GM12865 (cell line): Measurements from ENCODE around the gene CLEC4M.

Experiments
- DNase-seq: peaks from one replicate; pipeline ENCODE4 v3.0.0; 2010; ENCODE audit warnings: low read depth
- H3K4me3 ChIP-seq: 2 replicates; pipeline ENCODE4 v1.5.1; 2011; ENCODE audit warnings: mild to moderate bottlenecking, low read depth, low read length, control low read depth
- TF ChIP-seq, protein P1 (sequence below): IDR thresholded peaks from 2 replicates; pipeline ENCODE4 v1.5.1; 2011; ENCODE audit warnings: low read length, control low read depth, low read depth, inconsistent platforms; ENCODE audit not compliant: insufficient read depth; ENCODE audit errors: missing control alignments

CLEC4M gene, protein sequence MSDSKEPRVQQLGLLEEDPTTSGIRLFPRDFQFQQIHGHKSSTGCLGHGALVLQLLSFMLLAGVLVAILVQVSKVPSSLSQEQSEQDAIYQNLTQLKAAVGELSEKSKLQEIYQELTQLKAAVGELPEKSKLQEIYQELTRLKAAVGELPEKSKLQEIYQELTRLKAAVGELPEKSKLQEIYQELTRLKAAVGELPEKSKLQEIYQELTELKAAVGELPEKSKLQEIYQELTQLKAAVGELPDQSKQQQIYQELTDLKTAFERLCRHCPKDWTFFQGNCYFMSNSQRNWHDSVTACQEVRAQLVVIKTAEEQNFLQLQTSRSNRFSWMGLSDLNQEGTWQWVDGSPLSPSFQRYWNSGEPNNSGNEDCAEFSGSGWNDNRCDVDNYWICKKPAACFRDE

DNA sequence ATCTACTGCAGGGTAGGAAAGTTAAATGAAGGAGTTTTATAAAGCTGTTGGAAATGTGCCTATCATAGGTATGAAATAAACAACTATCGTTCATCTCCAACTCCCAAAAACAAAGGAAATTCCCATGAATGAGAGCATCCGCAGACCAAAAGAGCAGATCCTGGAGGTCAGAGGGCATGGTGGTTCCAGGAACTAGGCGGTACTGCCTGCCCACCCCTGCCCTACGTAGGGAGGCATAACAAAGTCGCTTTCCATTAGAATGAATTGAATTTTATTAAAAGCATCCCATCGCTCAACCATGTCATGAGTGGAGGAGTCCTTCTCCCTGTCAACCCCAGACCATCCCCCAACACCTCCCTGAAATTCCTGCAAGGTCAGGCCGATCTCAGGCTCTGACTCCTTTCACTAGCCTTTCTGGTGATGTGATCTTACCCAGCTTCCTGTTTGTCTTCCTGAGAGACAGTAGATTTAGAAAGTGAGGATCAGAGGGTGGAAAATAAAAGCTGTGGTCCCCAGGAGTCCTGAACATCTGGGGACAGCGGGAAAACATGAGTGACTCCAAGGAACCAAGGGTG lies at the start of gene CLEC4M:
TSS of gene CLEC4M (plus strand) at position 525 of the 575 bp plus-strand sequence. CDS start at position 549, 24 bp downstream.
- TF ChIP-seq, protein P1, sequence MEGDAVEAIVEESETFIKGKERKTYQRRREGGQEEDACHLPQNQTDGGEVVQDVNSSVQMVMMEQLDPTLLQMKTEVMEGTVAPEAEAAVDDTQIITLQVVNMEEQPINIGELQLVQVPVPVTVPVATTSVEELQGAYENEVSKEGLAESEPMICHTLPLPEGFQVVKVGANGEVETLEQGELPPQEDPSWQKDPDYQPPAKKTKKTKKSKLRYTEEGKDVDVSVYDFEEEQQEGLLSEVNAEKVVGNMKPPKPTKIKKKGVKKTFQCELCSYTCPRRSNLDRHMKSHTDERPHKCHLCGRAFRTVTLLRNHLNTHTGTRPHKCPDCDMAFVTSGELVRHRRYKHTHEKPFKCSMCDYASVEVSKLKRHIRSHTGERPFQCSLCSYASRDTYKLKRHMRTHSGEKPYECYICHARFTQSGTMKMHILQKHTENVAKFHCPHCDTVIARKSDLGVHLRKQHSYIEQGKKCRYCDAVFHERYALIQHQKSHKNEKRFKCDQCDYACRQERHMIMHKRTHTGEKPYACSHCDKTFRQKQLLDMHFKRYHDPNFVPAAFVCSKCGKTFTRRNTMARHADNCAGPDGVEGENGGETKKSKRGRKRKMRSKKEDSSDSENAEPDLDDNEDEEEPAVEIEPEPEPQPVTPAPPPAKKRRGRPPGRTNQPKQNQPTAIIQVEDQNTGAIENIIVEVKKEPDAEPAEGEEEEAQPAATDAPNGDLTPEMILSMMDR, result no peak
- no peak within 1 kb of the TSS for H3K4me3 ChIP-seq
- no peak for DNase-seq

DNA sequence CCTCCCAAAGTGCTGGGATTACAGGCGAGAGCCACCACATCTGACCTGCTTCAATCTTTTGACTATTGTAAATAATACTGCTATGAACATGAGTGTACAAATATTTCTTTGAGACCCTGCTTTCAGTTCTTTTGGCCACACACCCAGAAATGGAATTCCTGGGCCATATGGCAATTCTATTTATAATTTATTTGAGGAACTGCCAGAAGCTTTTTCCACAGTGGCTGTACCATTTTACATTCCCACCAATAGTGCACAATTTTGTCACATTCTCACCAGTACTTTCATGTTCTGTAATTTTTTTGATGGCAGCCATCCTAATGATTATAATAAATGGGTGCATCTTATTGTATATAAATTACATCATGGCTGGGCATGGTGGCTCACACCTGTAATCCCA lies 47.4 kb upstream of the CLEC4M start:
- no peak overlapping the region for H3K4me3 ChIP-seq
- TF ChIP-seq, protein P1, result no peak
- no peak for DNase-seq

DNA sequence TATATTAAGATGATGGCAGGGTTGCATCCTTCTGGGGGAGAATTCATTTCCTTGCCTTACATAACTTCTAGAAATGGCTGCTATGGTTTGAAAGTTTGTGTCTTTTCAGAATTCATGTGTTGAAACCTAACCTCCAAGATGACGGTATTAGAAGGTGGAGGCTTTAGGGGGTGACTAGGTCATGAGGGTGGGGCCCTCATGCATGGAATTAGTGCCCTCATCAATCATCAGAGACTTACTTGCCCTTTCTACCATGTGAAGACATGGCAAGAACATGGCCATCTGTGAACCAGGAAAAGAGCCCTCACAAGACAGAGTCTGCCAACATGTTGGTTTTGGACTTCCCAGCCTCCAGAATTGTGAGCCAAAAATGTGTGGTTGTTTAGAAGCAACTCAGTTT lies 46.3 kb upstream of the CLEC4M start:
- TF ChIP-seq, protein P1, result no peak
- no peak overlapping the region for H3K4me3 ChIP-seq
- DNase-seq, result no peak

DNA sequence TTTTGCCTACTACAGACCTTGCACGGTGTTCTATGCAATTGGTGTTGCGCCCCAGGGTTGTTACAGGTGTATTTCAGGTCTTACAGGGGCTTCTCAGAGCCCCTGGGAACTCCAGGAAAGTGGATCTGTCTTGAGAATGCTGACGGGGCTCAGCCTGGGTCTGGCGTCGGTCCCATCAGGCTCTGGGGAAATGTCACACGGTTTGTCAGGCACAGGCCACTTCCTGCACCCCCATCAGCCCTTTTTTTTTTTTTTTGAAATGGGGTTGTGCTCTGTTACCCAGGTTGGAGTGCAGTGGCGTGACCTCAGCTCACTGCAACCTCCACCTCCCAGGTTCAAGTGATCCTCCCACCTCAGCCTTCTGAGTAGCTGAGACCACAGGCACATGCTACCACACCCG lies 44.4 kb upstream of the CLEC4M start:
- no peak overlapping the region for H3K4me3 ChIP-seq
- DNase-seq, result peak; percentile 88
- TF ChIP-seq, protein P1, result no peak

DNA sequence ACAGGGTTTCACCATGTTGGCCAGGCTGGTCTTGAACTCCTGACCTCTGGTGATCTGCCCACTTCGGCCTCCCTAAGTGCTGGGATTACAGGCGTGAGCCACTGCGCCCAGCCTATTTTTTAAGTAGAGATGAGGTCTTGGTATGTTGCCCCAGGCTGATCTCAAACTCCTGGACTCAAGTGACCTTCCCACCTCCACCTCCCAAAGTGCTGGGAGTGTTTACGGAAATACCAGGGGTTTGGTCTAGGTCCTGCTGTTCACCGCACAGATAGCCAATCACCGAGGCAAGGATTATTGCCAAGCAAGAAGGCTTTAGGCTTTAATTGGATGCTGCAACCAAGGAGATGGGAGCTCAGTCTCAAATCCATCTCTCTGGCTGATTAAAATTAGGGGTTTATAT lies 42.7 kb upstream of the CLEC4M start:
- TF ChIP-seq, protein P1, result no peak
- DNase-seq, result no peak
- no peak overlapping the region for H3K4me3 ChIP-seq

DNA sequence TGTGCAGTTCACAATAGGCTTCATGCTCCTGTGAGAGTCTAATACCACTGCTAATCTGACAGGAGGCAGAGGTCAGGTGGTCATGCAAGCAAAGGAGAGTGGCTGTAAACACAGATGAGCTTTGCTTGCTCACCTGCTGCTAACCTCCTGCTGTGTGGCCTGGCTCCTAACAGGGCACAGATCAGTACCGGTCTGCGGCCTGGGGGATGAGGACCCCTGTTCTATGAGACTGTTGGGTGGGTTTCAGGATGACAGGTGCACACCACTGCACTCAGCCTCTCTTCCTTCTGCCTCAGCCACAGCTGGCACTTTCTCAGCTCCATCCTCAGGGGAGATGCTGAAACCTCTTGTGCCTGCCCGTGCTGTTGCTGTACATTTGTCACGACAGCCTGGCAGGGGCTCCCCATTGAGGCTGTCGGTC lies 40.8 kb upstream of the CLEC4M start:
- H3K4me3 ChIP-seq, result no peak overlapping the region
- DNase-seq, result peak; percentile 95
- TF ChIP-seq, protein P1, result no peak

DNA sequence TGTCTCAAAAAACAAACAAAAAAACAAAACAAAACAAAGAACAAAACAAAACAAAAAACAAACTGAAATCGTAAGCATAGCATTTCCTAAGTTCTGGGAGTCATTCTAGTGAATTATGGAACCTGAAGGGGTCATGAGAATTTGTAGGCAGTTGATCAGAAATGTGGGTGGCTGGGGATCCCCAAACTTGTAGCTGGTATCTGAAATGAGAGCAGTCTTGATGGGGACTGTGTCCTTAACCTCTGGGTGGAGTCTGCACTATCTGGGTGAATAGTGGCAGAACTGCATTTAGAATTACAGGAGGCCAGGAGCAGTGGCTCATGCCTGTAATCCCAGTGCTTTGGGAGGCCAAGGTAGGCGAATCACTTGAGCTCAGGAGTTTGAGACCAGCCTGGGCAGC lies 37.3 kb upstream of the CLEC4M start:
- DNase-seq, result peak; percentile 45
- TF ChIP-seq, protein P1, result no peak
- no peak overlapping the region for H3K4me3 ChIP-seq
